ENCODE measurements around the gene OPHN1. TPM values are rescaled to one million over a fixed set of nuclear protein-coding genes. Genes with fewer than 3 reads are reported as not detected.

Gene OPHN1
- total and polyA plus RNA-seq, 7 donors, result 0.47 to 3.7 (median 2.4) TPM

DNA sequence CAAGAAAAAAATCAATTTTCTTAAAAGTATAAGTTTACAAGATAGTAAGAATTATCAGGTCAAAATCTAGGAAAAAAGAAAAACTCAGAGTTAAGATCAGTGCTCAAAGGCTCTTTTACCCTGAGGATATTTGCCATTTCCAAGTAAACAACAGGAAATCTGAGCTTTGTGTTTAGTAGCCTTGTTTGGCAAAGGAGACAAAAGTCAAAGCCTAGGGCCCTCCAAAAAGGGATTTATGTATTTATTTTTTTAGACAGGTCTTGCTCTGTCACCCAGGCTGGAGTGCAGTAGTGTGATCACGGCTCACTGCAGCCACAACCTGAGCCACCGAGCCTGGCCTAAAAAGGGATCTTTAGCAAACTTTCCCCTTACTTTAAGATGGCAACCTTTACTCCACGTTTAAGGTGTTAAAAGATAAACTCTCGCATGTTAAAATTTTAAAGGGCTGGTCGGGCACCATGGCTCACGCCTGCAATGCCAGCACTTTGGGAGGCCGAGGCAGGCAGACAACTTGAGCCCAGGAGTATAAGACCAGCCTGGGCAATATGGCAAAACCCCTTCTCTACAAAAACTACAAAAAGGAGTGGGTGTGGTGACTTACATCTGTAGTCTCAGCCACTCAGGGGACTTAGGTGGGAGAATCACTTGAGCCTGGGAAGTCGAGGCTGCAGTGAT lies 21.3 kb upstream of the OPHN1 start:
- H3K4me3 ChIP-seq, result no peak overlapping the region
- WGBS, 3 donors, result 59 to 80% (median 72%) methylated on average over 8 of the region's 8 CpGs
- intact Hi-C loops (cut with DNase I), result no loop called here
- no peaks in the 10 kb centered on the region for H3K36me3 ChIP-seq (ENCODE audit: insufficient read depth in 1 of 2, low read depth in 1 of 2)
- peaks cover 4% of the 10 kb centered on the region for H3K9me3 ChIP-seq
- no peak for DNase-seq
- ATAC-seq, result no peak
- H3K27me3 ChIP-seq (ENCODE audit: insufficient read depth in 3 of 3, low read length in 2 of 3), result no peaks in the 10 kb centered on the region
- H3K27ac ChIP-seq, result no peak overlapping the region
- H3K4me1 ChIP-seq, result no peaks in the 10 kb centered on the region
- TF ChIP-seq, protein P1, sequence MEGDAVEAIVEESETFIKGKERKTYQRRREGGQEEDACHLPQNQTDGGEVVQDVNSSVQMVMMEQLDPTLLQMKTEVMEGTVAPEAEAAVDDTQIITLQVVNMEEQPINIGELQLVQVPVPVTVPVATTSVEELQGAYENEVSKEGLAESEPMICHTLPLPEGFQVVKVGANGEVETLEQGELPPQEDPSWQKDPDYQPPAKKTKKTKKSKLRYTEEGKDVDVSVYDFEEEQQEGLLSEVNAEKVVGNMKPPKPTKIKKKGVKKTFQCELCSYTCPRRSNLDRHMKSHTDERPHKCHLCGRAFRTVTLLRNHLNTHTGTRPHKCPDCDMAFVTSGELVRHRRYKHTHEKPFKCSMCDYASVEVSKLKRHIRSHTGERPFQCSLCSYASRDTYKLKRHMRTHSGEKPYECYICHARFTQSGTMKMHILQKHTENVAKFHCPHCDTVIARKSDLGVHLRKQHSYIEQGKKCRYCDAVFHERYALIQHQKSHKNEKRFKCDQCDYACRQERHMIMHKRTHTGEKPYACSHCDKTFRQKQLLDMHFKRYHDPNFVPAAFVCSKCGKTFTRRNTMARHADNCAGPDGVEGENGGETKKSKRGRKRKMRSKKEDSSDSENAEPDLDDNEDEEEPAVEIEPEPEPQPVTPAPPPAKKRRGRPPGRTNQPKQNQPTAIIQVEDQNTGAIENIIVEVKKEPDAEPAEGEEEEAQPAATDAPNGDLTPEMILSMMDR (IDR thresholded peaks at IDR 0.05), result no peak

DNA sequence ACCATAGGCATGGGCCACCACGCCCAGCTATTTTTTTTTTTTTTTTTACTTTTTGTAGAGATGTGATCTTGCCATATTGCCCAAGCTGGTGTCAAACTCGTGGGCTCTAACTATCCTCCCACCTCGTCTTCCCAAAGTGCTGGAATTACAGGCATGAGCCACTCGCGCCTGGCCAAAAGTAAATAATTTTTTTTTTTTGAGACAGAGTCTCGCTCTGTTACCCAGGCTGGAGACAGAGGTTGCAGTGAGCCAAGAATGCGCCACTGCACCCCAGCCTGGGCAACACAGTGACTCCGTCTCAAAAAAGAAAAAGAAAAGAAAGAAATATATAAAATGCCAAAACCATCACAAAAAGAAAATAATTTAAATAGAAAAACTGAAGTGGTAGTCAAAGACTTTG lies 18.4 kb upstream of the OPHN1 start:
- ATAC-seq (no peak), DNase-seq (no peak)
- no peaks in the 10 kb centered on the region for H3K4me1 ChIP-seq
- no peaks in the 10 kb centered on the region for H3K36me3 ChIP-seq (ENCODE audit: insufficient read depth in 1 of 2, low read depth in 1 of 2)
- H3K27me3 ChIP-seq (ENCODE audit: insufficient read depth in 3 of 3, low read length in 2 of 3), result no peaks in the 10 kb centered on the region
- H3K4me3 ChIP-seq, result no peak overlapping the region
- 52 to 69% (median 56%) methylated on average over 8 of the region's 8 CpGs for WGBS, 3 donors
- no peaks in the 10 kb centered on the region for H3K9me3 ChIP-seq
- TF ChIP-seq, protein P1 (IDR thresholded peaks at IDR 0.05), result no peak
- no peak overlapping the region for H3K27ac ChIP-seq
- intact Hi-C loops (cut with DNase I), result no loop called here

DNA sequence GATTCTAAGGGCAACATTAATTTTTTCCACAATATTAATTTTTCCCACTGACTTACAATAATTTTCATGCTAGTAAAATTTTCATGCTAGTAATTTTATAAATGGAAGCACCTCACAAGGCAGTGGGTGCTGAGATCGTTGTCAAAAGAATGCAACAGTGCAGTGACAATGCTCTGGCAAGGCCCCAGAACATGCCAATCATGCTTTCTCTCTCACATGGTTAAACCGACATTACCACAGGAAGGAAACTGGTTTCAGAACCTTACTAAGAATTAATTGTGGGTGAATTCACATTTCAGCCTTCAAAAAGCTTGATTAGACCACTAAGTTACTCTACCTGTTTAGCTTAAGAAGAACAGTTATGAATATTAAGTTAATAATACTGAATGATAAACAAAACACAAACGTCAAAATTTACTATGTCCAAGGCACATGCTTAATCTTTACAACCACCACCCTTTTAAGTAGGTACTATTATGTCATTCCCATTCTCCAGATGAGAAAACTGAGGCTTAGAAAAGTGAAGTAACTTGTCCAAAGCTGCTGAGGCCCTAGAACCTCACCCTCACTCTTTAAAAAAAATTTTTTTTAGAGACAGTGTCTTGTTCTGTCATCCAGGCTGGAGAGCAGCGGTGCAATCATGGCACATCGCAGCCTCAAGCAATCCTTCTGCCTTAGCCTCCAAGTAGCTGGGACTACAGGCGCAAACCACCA lies 10.0 kb upstream of the OPHN1 start:
- ATAC-seq, result no peak
- no peaks in the 10 kb centered on the region for H3K36me3 ChIP-seq (ENCODE audit: insufficient read depth in 1 of 2, low read depth in 1 of 2)
- H3K9me3 ChIP-seq, result no peaks in the 10 kb centered on the region
- TF ChIP-seq, protein P1 (IDR thresholded peaks at IDR 0.05), result no peak
- no peak overlapping the region for H3K4me3 ChIP-seq
- no peak for DNase-seq
- no peaks in the 10 kb centered on the region for H3K4me1 ChIP-seq
- H3K27me3 ChIP-seq (ENCODE audit: insufficient read depth in 3 of 3, low read length in 2 of 3), result peaks cover 0 to 5% (median 0%) of the 10 kb centered on the region in 3 donors
- intact Hi-C loops (cut with DNase I), result no loop called here
- H3K27ac ChIP-seq, result no peak overlapping the region
- 55 to 60% (median 55%) methylated on average over 6 of the region's 6 CpGs for WGBS, 3 donors

DNA sequence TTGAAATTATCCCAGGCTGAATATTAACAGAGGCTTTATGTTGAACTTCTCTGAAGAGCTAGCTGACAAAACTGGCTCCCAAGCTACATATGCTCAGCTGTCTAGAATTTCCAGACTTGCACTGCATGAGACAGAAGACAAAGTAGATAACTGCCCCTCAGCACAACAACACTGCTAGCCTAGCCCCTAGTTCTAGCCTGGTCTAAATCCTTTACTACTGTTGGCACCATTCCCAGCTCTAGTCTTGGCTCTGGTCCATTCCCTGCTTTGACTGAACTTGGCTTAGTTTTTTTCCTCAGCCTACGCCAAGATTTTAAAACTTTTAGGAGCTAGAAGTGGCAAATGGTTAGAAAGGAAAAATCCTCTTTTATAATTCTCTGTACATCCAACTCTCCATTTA lies 7.6 kb upstream of the OPHN1 start:
- Histone ChIP-seq H3K9me3 (no peaks in the 10 kb centered on the region), H3K27me3 (ENCODE audit: insufficient read depth in 3 of 3, low read length in 2 of 3) (peaks cover 0 to 6% (median 0%) of the 10 kb centered on the region in 3 donors), H3K4me3 (no peak overlapping the region), H3K27ac (no peak overlapping the region), H3K4me1 (no peaks in the 10 kb centered on the region), H3K36me3 (ENCODE audit: insufficient read depth in 1 of 2, low read depth in 1 of 2) (no peaks in the 10 kb centered on the region)
- WGBS, 3 donors, result 0 to 6% (median 3%) methylated on average over 1 of the region's 1 CpG
- ATAC-seq, result no peak
- intact Hi-C loops (cut with DNase I), result no loop called here
- TF ChIP-seq, protein P1 (IDR thresholded peaks at IDR 0.05), result no peak
- DNase-seq, result peak in 1 of 2 donors; percentile 37

All from psoas muscle (tissue), 8 donors.